Lower lobe of right lung (tissue), 2 donors: ENCODE results near the gene MAD1L1. TPM values are rescaled to one million over a fixed set of nuclear protein-coding genes. Genes with fewer than 3 reads are reported as not detected.

Source experiments
- ATAC-seq, 2 donors: fragments of 200-7000 bp; cut with Tn5 transposase; one replicate each; pipeline ENCODE4 v1.9.1; 2020 to 2022; ENCODE audit warnings: mild to moderate bottlenecking in 2 of 2, moderate library complexity in 2 of 2
- DNase-seq: peaks from one replicate; pipeline ENCODE4 v3.0.0-alpha.2; 2020
- H3K27ac ChIP-seq: fragments of 200-600 bp; one replicate; pipeline ENCODE4 v1.8.0; 2022
- H3K27me3 ChIP-seq: fragments of 200-600 bp; one replicate; pipeline ENCODE4 v1.8.0; 2022; ENCODE audit warnings: low read depth
- H3K36me3 ChIP-seq: fragments of 200-600 bp; one replicate; pipeline ENCODE4 v1.8.0; 2022; ENCODE audit warnings: mild to moderate bottlenecking
- H3K4me1 ChIP-seq: fragments of 200-600 bp; one replicate; pipeline ENCODE4 v1.8.0; 2022
- H3K4me3 ChIP-seq: fragments of 200-600 bp; one replicate; pipeline ENCODE4 v1.8.0; 2022; ENCODE audit warnings: mild to moderate bottlenecking
- H3K9me3 ChIP-seq: fragments of 200-600 bp; one replicate; pipeline ENCODE4 v1.8.0; 2022
- CTCF ChIP-seq: fragments of 200-600 bp; IDR thresholded peaks from one replicate; pipeline ENCODE4 v1.8.0; 2022; ENCODE audit warnings: antibody characterized with exemption, mild to moderate bottlenecking
- intact Hi-C: fragments of 100-400 bp; cut with DNase I; formaldehyde crosslinking; loops from one replicate; pipeline ENCODE4 v1.11.0; 2022
- total RNA-seq: library from RNA; stranded (reverse); fragmentation: NEBNext Ultra II Directional; extraction: Animal tissue kit (Norgen Biotek cat#: 25700); gene quantifications from one replicate; pipeline ENCODE4 v1.2.1, GENCODE V29; 2021
- donor health status: DM: no; HTN: yes; CAD: no; lungs with severe emphysema.

The MAD1L1 gene
- total RNA-seq, 1 donor from 2014 or later: 44.5 TPM

- ATAC-seq (no peak), DNase-seq (peak; percentile 43)
- H3K36me3 ChIP-seq: no peaks in the 10 kb centered on the region
- H3K4me3 ChIP-seq: no peak overlapping the region
- H3K27ac ChIP-seq: no peak overlapping the region
- intact Hi-C loops: no loop called here
- H3K9me3 ChIP-seq: no peaks in the 10 kb centered on the region
- peaks cover 9% of the 10 kb centered on the region for H3K4me1 ChIP-seq
- no peaks in the 10 kb centered on the region for H3K27me3 ChIP-seq
- no peak for TF ChIP-seq CTCF
Observed at GRCh38 chr7:1944619-1945210, 288.0 kb downstream of the MAD1L1 start.

GRCh38 chr7:1943933-1944618 lies 288.7 kb downstream of the MAD1L1 start:
- ATAC-seq: no peak
- Histone ChIP-seq H3K27me3 (no peaks in the 10 kb centered on the region), H3K9me3 (no peaks in the 10 kb centered on the region), H3K27ac (no peak overlapping the region), H3K4me3 (peak overlapping the region; percentile 17), H3K36me3 (no peaks in the 10 kb centered on the region), H3K4me1 (peaks cover 9% of the 10 kb centered on the region)
- TF ChIP-seq CTCF: no peak
- intact Hi-C loops: no loop called here
- DNase-seq: peak; percentile 42

GRCh38 chr7:1943326-1943725 lies 289.4 kb downstream of the MAD1L1 start:
- H3K36me3 ChIP-seq: no peaks in the 10 kb centered on the region
- H3K4me1 ChIP-seq: peaks cover 9% of the 10 kb centered on the region
- TF ChIP-seq CTCF: no peak
- H3K4me3 ChIP-seq: no peak overlapping the region
- H3K9me3 ChIP-seq: no peaks in the 10 kb centered on the region
- no peak for ATAC-seq
- H3K27ac ChIP-seq: no peak overlapping the region
- H3K27me3 ChIP-seq: no peaks in the 10 kb centered on the region
- intact Hi-C loops: no loop called here
- DNase-seq: no peak

- ATAC-seq (no peak), DNase-seq (no peak)
- Histone ChIP-seq H3K27ac (no peak overlapping the region), H3K36me3 (no peaks in the 10 kb centered on the region), H3K4me3 (no peak overlapping the region), H3K4me1 (peaks cover 9% of the 10 kb centered on the region), H3K27me3 (no peaks in the 10 kb centered on the region), H3K9me3 (no peaks in the 10 kb centered on the region)
- intact Hi-C loops: no loop called here
- no peak for TF ChIP-seq CTCF
Observed at GRCh38 chr7:1942941-1943289, 289.8 kb downstream of the MAD1L1 start.

GRCh38 chr7:1942243-1942940 lies 290.4 kb downstream of the MAD1L1 start:
- H3K9me3 ChIP-seq: no peaks in the 10 kb centered on the region
- ATAC-seq (no peak), DNase-seq (peak; percentile 44)
- intact Hi-C loops: no loop called here
- no peak overlapping the region for H3K27ac ChIP-seq
- TF ChIP-seq CTCF: no peak
- H3K36me3 ChIP-seq: no peaks in the 10 kb centered on the region
- no peaks in the 10 kb centered on the region for H3K27me3 ChIP-seq
- no peak overlapping the region for H3K4me3 ChIP-seq
- peaks cover 9% of the 10 kb centered on the region for H3K4me1 ChIP-seq
